ENCODE data around the gene BIN1. TPM values are rescaled to one million over a fixed set of nuclear protein-coding genes. Genes with fewer than 3 reads are reported as not detected.

Gene BIN1
- polyA plus RNA-seq, 1 donor (not counting 4 experiments of a cell fraction or from before 2014, with no cell fraction given), result 5.4 TPM

- no peaks in the 10 kb centered on the region for H3K36me3 ChIP-seq (ENCODE audit: control insufficient read depth in 2 of 2, extremely low read depth in 1 of 2, insufficient read depth in 2 of 2, low read length in 2 of 2)
- no peak overlapping the region for H2AFZ ChIP-seq (ENCODE audit: control insufficient read depth, low read length)
- H3K4me1 ChIP-seq (ENCODE audit: control insufficient read depth, extremely low read depth, insufficient read depth, low read length), result peaks cover 12% of the 10 kb centered on the region
- H3K9me1 ChIP-seq (ENCODE audit: control insufficient read depth, extremely low read depth, insufficient read depth, low read length), result no peaks in the 10 kb centered on the region
- peak overlapping the region; percentile 25 for H3K4me2 ChIP-seq (ENCODE audit: control insufficient read depth, extremely low read depth, insufficient read depth, low read depth, low read length)
- no peaks in the 10 kb centered on the region for H3K27me3 ChIP-seq (ENCODE audit: control insufficient read depth, extremely low read depth, insufficient read depth, low read length)
- FAIRE-seq (no peak), DNase-seq (ENCODE audit: low read depth, low spot score) (peak; percentile 21)
- no peaks in the 10 kb centered on the region for H3K9me3 ChIP-seq (ENCODE audit: control insufficient read depth, low read depth, low read length)
- H3K9ac ChIP-seq (ENCODE audit: control insufficient read depth, extremely low read depth, insufficient read depth, low read length), result no peak overlapping the region
- no peak overlapping the region for H3K4me3 ChIP-seq (ENCODE audit: control insufficient read depth in 2 of 3, extremely low read depth in 1 of 3, insufficient read depth in 2 of 3, low read depth in 1 of 3, low read length in 3 of 3)
- H3K79me2 ChIP-seq (ENCODE audit: control insufficient read depth, insufficient read depth, low read length), result no peaks in the 10 kb centered on the region
- no peak for TF ChIP-seq EZH2 (IDR thresholded peaks at IDR 0.05; ENCODE audit: low read length)
- peak overlapping the region; percentile 24 for H3K27ac ChIP-seq (ENCODE audit: control insufficient read depth, insufficient read depth, low read length)
- H4K20me1 ChIP-seq (ENCODE audit: control insufficient read depth, extremely low read depth, insufficient read depth, low read length), result no peaks in the 10 kb centered on the region
- dilution Hi-C loops (cut with MboI; ENCODE audit: extremely low pct_ligation_motif_present, low sequenced_read_pairs), result no loop called here
Measured at GRCh38 chr2:127007652-127008051, 99.3 kb downstream of the BIN1 start.

GRCh38 chr2:127006962-127007361 lies 100.0 kb downstream of the BIN1 start:
- Histone ChIP-seq H3K9me3 (ENCODE audit: control insufficient read depth, low read depth, low read length) (no peaks in the 10 kb centered on the region), H3K27ac (ENCODE audit: control insufficient read depth, insufficient read depth, low read length) (no peak overlapping the region), H3K79me2 (ENCODE audit: control insufficient read depth, insufficient read depth, low read length) (no peaks in the 10 kb centered on the region), H3K27me3 (ENCODE audit: control insufficient read depth, extremely low read depth, insufficient read depth, low read length) (no peaks in the 10 kb centered on the region), H3K4me1 (ENCODE audit: control insufficient read depth, extremely low read depth, insufficient read depth, low read length) (peaks cover 8% of the 10 kb centered on the region), H3K4me2 (ENCODE audit: control insufficient read depth, extremely low read depth, insufficient read depth, low read depth, low read length) (no peak overlapping the region), H3K36me3 (ENCODE audit: control insufficient read depth in 2 of 2, extremely low read depth in 1 of 2, insufficient read depth in 2 of 2, low read length in 2 of 2) (no peaks in the 10 kb centered on the region), H4K20me1 (ENCODE audit: control insufficient read depth, extremely low read depth, insufficient read depth, low read length) (no peaks in the 10 kb centered on the region), H2AFZ (ENCODE audit: control insufficient read depth, low read length) (no peak overlapping the region), H3K9ac (ENCODE audit: control insufficient read depth, extremely low read depth, insufficient read depth, low read length) (no peak overlapping the region), H3K4me3 (ENCODE audit: control insufficient read depth in 2 of 3, extremely low read depth in 1 of 3, insufficient read depth in 2 of 3, low read depth in 1 of 3, low read length in 3 of 3) (no peak overlapping the region), H3K9me1 (ENCODE audit: control insufficient read depth, extremely low read depth, insufficient read depth, low read length) (no peaks in the 10 kb centered on the region)
- TF ChIP-seq CTCF (optimal IDR thresholded peaks at IDR 0.05 in 1 of 3, IDR thresholded peaks at IDR 0.05 in 1 of 3, conservative IDR thresholded peaks at IDR 0.05 in 1 of 3; ENCODE audit: extremely low read depth in 1 of 3, insufficient read depth in 2 of 3, low read length in 3 of 3) (no peak), EZH2 (IDR thresholded peaks at IDR 0.05; ENCODE audit: low read length) (no peak)
- FAIRE-seq (no peak), DNase-seq (ENCODE audit: low read depth, low spot score) (no peak)
- dilution Hi-C loops (cut with MboI; ENCODE audit: extremely low pct_ligation_motif_present, low sequenced_read_pairs), result no loop called here

- DNase-seq (ENCODE audit: low read depth, low spot score) (no peak), FAIRE-seq (no peak)
- Histone ChIP-seq H3K4me2 (ENCODE audit: control insufficient read depth, extremely low read depth, insufficient read depth, low read depth, low read length) (no peak overlapping the region), H3K27me3 (ENCODE audit: control insufficient read depth, extremely low read depth, insufficient read depth, low read length) (no peaks in the 10 kb centered on the region), H3K4me1 (ENCODE audit: control insufficient read depth, extremely low read depth, insufficient read depth, low read length) (peaks cover 8% of the 10 kb centered on the region), H3K79me2 (ENCODE audit: control insufficient read depth, insufficient read depth, low read length) (no peaks in the 10 kb centered on the region), H3K9ac (ENCODE audit: control insufficient read depth, extremely low read depth, insufficient read depth, low read length) (no peak overlapping the region), H3K36me3 (ENCODE audit: control insufficient read depth in 2 of 2, extremely low read depth in 1 of 2, insufficient read depth in 2 of 2, low read length in 2 of 2) (no peaks in the 10 kb centered on the region), H2AFZ (ENCODE audit: control insufficient read depth, low read length) (no peak overlapping the region), H3K9me3 (ENCODE audit: control insufficient read depth, low read depth, low read length) (no peaks in the 10 kb centered on the region), H3K27ac (ENCODE audit: control insufficient read depth, insufficient read depth, low read length) (no peak overlapping the region), H3K4me3 (ENCODE audit: control insufficient read depth in 2 of 3, extremely low read depth in 1 of 3, insufficient read depth in 2 of 3, low read depth in 1 of 3, low read length in 3 of 3) (no peak overlapping the region), H3K9me1 (ENCODE audit: control insufficient read depth, extremely low read depth, insufficient read depth, low read length) (no peaks in the 10 kb centered on the region), H4K20me1 (ENCODE audit: control insufficient read depth, extremely low read depth, insufficient read depth, low read length) (no peaks in the 10 kb centered on the region)
- dilution Hi-C loops (cut with MboI; ENCODE audit: extremely low pct_ligation_motif_present, low sequenced_read_pairs), result no loop called here
- TF ChIP-seq EZH2 (IDR thresholded peaks at IDR 0.05; ENCODE audit: low read length), result no peak
- TF ChIP-seq CTCF (optimal IDR thresholded peaks at IDR 0.05 in 1 of 3, IDR thresholded peaks at IDR 0.05 in 1 of 3, conservative IDR thresholded peaks at IDR 0.05 in 1 of 3; ENCODE audit: extremely low read depth in 1 of 3, insufficient read depth in 2 of 3, low read length in 3 of 3), result no peak
Measured at GRCh38 chr2:127004893-127005600, 101.9 kb downstream of the BIN1 start.
